Measurements from ENCODE around the gene EIF2D.

EIF2D gene

GRCh38 chr1:206573762-206574161 lies 38.5 kb downstream of the EIF2D start:
- H3K27ac ChIP-seq: no peak overlapping the region
- no peak for DNase-seq (ENCODE audit: low read depth, low spot score)

DNA sequence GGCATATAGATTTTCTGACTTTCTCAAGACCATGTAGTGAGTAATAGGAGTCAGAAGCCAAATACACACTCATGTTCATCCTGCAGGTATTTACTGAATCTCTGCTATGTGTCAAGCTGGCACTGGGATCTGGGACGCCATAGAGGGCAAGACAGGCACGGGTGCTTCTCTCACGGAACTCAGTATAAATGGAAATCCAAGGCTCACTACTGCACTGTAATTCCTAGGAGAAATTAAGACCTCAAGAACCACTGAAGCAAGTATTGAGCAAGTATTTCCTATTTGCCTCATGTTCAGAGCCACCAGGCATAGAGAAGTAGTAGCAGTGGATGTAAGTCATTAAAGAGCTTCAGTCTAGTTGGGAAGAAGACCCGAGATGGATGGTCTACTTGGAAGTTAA lies 38.9 kb downstream of the EIF2D start:
- H3K27ac ChIP-seq: no peak overlapping the region
- no peak for DNase-seq (ENCODE audit: low read depth, low spot score)

GRCh38 chr1:206572835-206573234 lies 39.4 kb downstream of the EIF2D start:
- no peak for DNase-seq (ENCODE audit: low read depth, low spot score)
- no peak overlapping the region for H3K27ac ChIP-seq

GRCh38 chr1:206570529-206570928 lies 41.7 kb downstream of the EIF2D start:
- DNase-seq (ENCODE audit: low read depth, low spot score): no peak
- H3K27ac ChIP-seq: no peak overlapping the region

GRCh38 chr1:206569556-206569955 lies 42.7 kb downstream of the EIF2D start:
- H3K27ac ChIP-seq: no peak overlapping the region

DNA sequence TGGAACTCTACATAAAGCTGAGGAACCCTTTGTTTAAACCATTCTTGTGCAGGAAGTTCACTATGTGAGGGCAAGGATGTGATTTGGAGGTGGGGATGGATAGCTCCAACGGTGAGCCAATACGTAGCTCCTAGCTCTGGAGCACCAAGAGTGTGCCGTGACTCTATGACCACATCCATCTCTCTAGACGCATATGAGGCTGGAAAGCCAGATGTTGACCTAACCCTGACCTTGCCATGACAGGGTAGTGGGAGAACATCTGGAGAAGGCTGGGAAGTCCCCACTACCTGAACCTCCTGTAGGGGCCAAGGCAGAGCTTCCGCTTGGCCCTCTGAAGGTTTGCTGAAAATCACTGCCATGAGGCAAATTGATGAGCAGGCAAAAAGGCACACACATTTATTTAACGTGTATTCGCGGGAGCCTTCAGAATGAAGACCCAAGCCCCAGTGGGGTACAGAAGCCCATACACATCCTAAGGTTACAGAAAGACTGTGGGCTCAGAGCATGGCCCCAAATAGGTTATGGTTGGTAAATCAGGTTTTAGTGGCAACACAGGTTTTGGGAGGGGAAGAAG lies 43.4 kb downstream of the EIF2D start:
- H3K27ac ChIP-seq: no peak overlapping the region
- no peak for DNase-seq (ENCODE audit: low read depth, low spot score)

More at GRCh38 chr1:206569556-206569955, 42.7 kb downstream of the EIF2D start:
- DNase-seq (ENCODE audit: low read depth, low spot score): no peak

- no peak overlapping the region for H3K27ac ChIP-seq
- no peak for DNase-seq (ENCODE audit: low read depth, low spot score)
Measured at GRCh38 chr1:206568256-206568655, 44.0 kb downstream of the EIF2D start.

DNA sequence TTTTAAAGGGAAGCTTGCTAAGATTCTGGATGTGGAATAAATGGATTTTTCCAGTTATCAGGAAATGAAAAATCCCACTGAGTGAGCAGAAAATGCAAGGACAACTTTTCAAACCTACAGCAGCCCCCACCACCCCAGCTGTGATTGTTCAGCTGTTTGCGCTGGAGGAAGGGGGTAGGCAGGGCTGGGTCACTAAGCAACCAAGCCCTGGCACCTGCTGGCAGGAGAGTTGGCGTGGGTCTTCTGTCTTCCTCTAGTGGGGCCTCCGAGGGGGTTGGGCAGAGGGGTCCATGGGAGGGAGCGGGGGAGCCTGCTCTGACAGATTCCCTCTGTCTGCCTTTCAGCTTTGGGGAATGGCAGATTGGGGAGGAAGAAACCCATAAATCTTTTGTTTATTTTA lies 45.3 kb downstream of the EIF2D start:
- no peak overlapping the region for H3K27ac ChIP-seq
- no peak for DNase-seq (ENCODE audit: low read depth, low spot score)

DNA sequence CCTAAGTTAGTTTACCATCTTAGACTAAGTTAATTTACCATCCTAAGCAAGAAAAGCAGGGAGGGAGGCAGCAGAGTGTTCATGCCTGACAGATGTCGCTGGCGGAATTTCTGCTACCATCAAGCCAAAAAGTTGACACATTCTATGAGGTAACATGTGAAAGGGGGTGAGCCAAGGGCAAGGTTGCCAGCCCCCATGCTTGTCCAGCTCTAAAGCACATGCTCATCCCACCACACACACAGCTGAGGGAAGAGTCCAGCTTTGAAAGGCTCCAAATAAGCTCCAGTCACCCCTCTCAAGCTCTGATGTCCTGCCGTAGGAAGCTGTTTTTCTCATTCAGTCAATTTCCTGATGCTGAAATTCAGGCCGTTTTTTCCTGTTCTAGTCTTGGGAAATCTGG lies 46.3 kb downstream of the EIF2D start:
- H3K27ac ChIP-seq: no peak overlapping the region

DNA sequence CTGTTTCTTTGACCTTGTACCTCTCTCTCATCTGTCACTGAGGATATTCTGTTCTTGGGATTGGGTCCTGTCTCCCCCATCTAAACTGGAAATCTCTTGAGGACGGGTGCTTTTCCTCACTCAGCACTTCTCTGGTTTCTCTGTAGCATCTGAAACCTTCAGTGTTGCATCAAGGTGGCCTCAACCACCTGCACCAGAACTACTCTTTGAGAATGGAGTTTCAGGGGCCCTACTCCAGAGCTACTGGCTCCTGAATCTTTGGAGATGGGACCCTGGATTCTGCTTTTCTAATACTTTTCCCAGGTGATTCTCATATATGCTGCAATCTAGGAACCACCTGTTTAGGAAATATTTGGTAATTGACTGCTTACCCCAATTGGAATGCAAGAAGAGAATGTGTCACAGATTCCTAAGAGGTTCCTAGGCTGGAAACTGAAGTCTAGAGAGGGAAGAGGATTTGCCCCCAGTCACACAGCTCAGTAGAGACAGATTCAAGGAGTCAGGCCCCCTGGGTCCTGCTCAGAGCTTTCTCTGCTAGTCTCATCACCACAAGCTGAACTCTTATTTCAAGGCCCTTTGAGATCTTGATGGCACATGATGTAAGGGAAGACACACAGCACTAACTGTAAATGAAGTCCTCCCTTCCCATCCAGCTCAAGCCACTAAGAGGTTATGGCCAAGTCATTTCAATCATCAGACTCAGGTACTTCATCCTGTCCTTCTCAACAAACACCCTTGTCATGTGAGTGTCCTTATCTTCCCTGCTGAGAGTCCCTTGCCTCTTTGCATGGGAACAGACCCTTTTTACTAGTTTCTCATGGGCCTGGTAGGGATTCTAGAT lies 48.7 kb downstream of the EIF2D start:
- H3K27ac ChIP-seq: no peak overlapping the region
- DNase-seq (ENCODE audit: low read depth, low spot score): no peak

More for the DNA sequence above, 46.3 kb downstream of the EIF2D start:
- no peak for DNase-seq (ENCODE audit: low read depth, low spot score)

GRCh38 chr1:206560007-206560716 lies 52.1 kb downstream of the EIF2D start:
- H3K27ac ChIP-seq: no peak overlapping the region
- no peak for DNase-seq (ENCODE audit: low read depth, low spot score)

- no peak for DNase-seq (ENCODE audit: low read depth, low spot score)
- H3K27ac ChIP-seq: no peak overlapping the region
Measured at GRCh38 chr1:206559672-206559995, 52.6 kb downstream of the EIF2D start.

DNA sequence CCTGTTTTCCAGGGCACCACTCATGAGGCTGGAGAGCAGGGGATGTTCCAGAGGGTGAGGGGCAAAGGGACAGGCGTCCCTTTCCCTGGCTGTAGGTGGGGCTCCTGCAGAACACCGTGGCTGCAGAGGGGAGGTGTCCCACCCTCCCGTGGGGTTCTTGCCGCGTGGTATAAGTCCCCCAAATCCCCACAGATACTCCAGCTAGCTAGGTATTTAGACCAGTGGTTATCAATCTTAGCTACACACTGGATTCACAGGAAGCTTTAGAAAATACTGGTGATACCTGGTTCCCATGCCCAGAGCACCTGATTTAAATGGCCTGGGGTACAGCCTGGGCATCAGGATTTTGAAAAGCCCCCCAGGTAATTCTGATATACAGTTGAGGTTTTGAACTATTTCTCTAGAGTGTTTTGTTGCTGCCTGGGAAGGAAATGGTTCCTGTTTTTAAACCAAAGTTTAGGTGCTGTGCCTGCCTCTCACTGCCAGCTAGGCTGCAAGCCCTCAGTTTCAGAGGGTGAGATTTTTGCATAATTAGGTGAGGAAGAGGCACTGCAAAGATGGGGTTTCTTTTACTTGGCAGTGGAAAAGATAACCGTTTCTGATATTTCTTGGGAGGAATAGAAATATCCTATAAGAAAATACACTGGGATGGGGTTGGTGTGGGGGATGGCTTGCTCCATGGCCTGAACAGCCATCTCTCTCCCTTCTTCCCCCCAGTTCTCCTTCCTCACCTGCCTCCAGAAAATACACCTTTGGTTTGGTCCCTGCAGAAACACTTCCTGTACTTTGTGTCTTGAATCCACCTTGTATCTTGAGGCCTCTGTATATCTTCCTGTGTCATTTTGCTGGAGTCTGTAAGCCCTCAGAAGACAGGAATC lies 53.2 kb downstream of the EIF2D start:
- DNase-seq (ENCODE audit: low read depth, low spot score): no peak
- H3K27ac ChIP-seq: no peak overlapping the region

GRCh38 chr1:206557636-206558473 lies 54.4 kb downstream of the EIF2D start:
- H3K27ac ChIP-seq: no peak overlapping the region
- no peak for DNase-seq (ENCODE audit: low read depth, low spot score)

GRCh38 chr1:206556750-206557635 lies 55.3 kb downstream of the EIF2D start:
- no peak overlapping the region for H3K27ac ChIP-seq
- no peak for DNase-seq (ENCODE audit: low read depth, low spot score)

GRCh38 chr1:206556047-206556749 lies 56.1 kb downstream of the EIF2D start:
- DNase-seq (ENCODE audit: low read depth, low spot score): no peak
- no peak overlapping the region for H3K27ac ChIP-seq

- no peak overlapping the region for H3K27ac ChIP-seq
- no peak for DNase-seq (ENCODE audit: low read depth, low spot score)
Measured at GRCh38 chr1:206555473-206555935, 56.8 kb downstream of the EIF2D start.
